NT2/D1 (cell line): ENCODE measurements around the gene FRS2.

ENCODE experiments used
- DNase-seq: peaks from one replicate; pipeline ENCODE4 v3.0.0-alpha.2; 2011; ENCODE audit warnings: low read depth, low spot score
- H3K27me3 ChIP-seq: 2 replicates; pipeline ENCODE4 v1.6.0; 2011; ENCODE audit warnings: mild to moderate bottlenecking; ENCODE audit not compliant: insufficient read length, insufficient read depth
- H3K36me3 ChIP-seq: 2 replicates; pipeline ENCODE4 v1.6.1; 2011; ENCODE audit warnings: mild to moderate bottlenecking, low read length, mixed read lengths; ENCODE audit not compliant: insufficient read depth, insufficient read length
- H3K4me1 ChIP-seq: 2 replicates; pipeline ENCODE4 v1.5.1; 2011; ENCODE audit not compliant: insufficient read depth, insufficient read length
- H3K4me3 ChIP-seq: 2 replicates; pipeline ENCODE4 v1.5.1; 2011; ENCODE audit warnings: low read depth; ENCODE audit not compliant: insufficient read length
- H3K9ac ChIP-seq: 2 replicates; pipeline ENCODE4 v1.6.0; 2011; ENCODE audit warnings: low read depth; ENCODE audit not compliant: insufficient read length
- H3K9me3 ChIP-seq: 2 replicates; pipeline ENCODE4 v1.5.1; 2011; ENCODE audit warnings: mild to moderate bottlenecking, low read length; ENCODE audit not compliant: insufficient read depth
- SUZ12 ChIP-seq: IDR thresholded peaks from 2 replicates; pipeline ENCODE4 v1.6.1; 2011; ENCODE audit not compliant: insufficient read length, insufficient read depth; ENCODE audit errors: extremely low read depth
- YY1 ChIP-seq: IDR thresholded peaks from 2 replicates; pipeline ENCODE4 v1.6.1; 2011; ENCODE audit not compliant: insufficient read length, insufficient read depth
- ZNF274 ChIP-seq: IDR thresholded peaks from 2 replicates; pipeline ENCODE4 v1.6.1; 2011; ENCODE audit warnings: mild to moderate bottlenecking, low read depth, low read length

The FRS2 gene

DNA sequence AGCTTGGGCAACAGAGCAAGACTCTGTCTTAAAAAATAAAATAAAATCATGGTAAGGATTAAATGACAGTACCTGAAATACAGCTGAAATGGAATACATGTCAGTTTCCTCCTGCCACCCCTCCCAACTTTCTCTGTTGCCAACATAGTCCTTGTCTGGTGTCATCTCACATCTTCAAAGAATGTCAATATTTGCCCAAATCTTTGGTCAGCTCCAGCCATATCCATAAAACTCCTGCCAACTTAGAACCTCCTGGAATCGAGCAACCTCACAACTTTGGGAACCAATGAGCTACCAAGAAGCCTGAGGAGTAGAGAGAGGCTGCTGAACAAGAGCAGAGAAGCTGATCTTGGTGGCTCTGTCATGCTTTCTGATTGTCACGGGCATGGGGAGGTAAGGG is 151.4 kb downstream of the FRS2 start:
- H3K4me1 ChIP-seq: no peaks in the 10 kb centered on the region
- H3K36me3 ChIP-seq: no peaks in the 10 kb centered on the region
- no peak for DNase-seq
- H3K9ac ChIP-seq: no peak overlapping the region
- no peaks in the 10 kb centered on the region for H3K27me3 ChIP-seq
- H3K4me3 ChIP-seq: no peak overlapping the region
- H3K9me3 ChIP-seq: no peaks in the 10 kb centered on the region
- TF ChIP-seq YY1 (no peak), SUZ12 (no peak), ZNF274 (no peak)

DNA sequence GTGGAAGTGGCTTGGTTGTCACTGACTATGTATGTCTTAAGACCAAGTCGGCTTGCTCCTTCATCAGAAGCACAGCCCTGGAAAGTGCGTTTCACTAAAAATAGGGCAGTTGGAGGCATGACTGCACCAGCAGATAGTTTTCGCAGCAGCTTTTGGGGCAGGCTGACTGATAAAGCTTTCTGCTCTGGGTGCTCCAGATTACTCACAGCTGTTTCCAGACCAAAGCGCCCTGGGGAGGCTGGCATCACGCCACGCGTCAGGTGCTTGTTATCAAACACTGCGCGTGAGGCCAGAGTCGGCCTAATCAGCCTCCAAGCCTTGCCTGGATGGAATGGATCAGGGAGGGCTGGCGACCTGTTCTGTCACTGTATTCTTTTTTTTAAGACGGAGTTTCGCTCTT is 153.8 kb downstream of the FRS2 start:
- H3K4me3 ChIP-seq: no peak overlapping the region
- no peaks in the 10 kb centered on the region for H3K36me3 ChIP-seq
- no peak for TF ChIP-seq SUZ12
- TF ChIP-seq ZNF274: no peak
- TF ChIP-seq YY1: no peak
- no peaks in the 10 kb centered on the region for H3K4me1 ChIP-seq
- no peak for DNase-seq
- H3K9me3 ChIP-seq: no peaks in the 10 kb centered on the region
- no peak overlapping the region for H3K9ac ChIP-seq
- H3K27me3 ChIP-seq: no peaks in the 10 kb centered on the region

DNA sequence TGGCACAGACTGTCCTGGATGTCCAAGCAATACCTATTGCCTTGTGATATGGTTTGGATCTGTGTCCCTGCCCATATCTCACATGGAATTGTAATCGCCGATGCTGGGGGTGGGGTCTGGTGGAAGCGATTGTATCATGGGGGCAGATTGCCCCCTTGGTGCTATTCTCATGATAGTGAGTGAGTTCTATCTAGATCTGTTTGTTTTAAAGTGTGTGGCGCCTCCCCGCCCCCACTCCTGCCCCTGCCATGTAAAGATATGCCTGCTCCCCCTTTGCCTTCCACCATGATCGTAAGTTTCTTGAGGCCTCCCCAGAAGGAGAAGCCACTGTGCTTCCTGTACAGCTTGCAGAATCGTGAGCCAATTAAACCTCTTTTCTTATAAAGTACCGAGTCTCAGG is 157.3 kb downstream of the FRS2 start:
- no peak for TF ChIP-seq YY1
- no peak for TF ChIP-seq SUZ12
- TF ChIP-seq ZNF274: no peak
- Histone ChIP-seq H3K9ac (no peak overlapping the region), H3K36me3 (no peaks in the 10 kb centered on the region), H3K4me1 (no peaks in the 10 kb centered on the region), H3K4me3 (no peak overlapping the region), H3K9me3 (no peaks in the 10 kb centered on the region), H3K27me3 (no peaks in the 10 kb centered on the region)
- DNase-seq: no peak
